ENCODE data around the gene ARPC4.
"Not testable (repeated sequence)": the region's sequence is repeated elsewhere in the genome, so short reads cannot be mapped to it uniquely, and the experiment has no call there.

Gene ARPC4

GRCh38 chr3:9852528-9852927, 59.6 kb downstream of the ARPC4 start:
- no peaks in the 10 kb centered on the region for H3K4me1 ChIP-seq (ENCODE audit: control insufficient read depth, insufficient read depth, low read length, unreplicated experiment)
- no peak overlapping the region for H3K4me3 ChIP-seq (ENCODE audit: low read depth, low read length)
- H2AFZ ChIP-seq (ENCODE audit: low read length, unreplicated experiment) = no peak overlapping the region
- H3K27ac ChIP-seq (ENCODE audit: low read depth, low read length) = no peak overlapping the region
- H3K79me2 ChIP-seq (ENCODE audit: control insufficient read depth, insufficient read depth, low read length, unreplicated experiment) = no peaks in the 10 kb centered on the region
- no peaks in the 10 kb centered on the region for H3K36me3 ChIP-seq (ENCODE audit: insufficient read depth, low read length)
- H3K27me3 ChIP-seq (ENCODE audit: insufficient read depth, low read length) = no peaks in the 10 kb centered on the region

GRCh38 chr3:9854291-9854940, 61.5 kb downstream of the ARPC4 start:
- H2AFZ ChIP-seq (ENCODE audit: low read length, unreplicated experiment); H3K27ac ChIP-seq (ENCODE audit: low read depth, low read length); H3K4me1 ChIP-seq (ENCODE audit: control insufficient read depth, insufficient read depth, low read length, unreplicated experiment); H3K79me2 ChIP-seq (ENCODE audit: control insufficient read depth, insufficient read depth, low read length, unreplicated experiment); H3K36me3 ChIP-seq (ENCODE audit: insufficient read depth, low read length); H3K4me3 ChIP-seq (ENCODE audit: low read depth, low read length); H3K27me3 ChIP-seq (ENCODE audit: insufficient read depth, low read length): not testable (repeated sequence)

GRCh38 chr3:9855594-9855993, 62.7 kb downstream of the ARPC4 start:
- H3K27ac ChIP-seq (ENCODE audit: low read depth, low read length) = no peak overlapping the region
- no peaks in the 10 kb centered on the region for H3K4me1 ChIP-seq (ENCODE audit: control insufficient read depth, insufficient read depth, low read length, unreplicated experiment)
- no peaks in the 10 kb centered on the region for H3K27me3 ChIP-seq (ENCODE audit: insufficient read depth, low read length)
- H2AFZ ChIP-seq (ENCODE audit: low read length, unreplicated experiment) = no peak overlapping the region
- no peaks in the 10 kb centered on the region for H3K79me2 ChIP-seq (ENCODE audit: control insufficient read depth, insufficient read depth, low read length, unreplicated experiment)
- H3K4me3 ChIP-seq (ENCODE audit: low read depth, low read length) = no peak overlapping the region
- no peaks in the 10 kb centered on the region for H3K36me3 ChIP-seq (ENCODE audit: insufficient read depth, low read length)

All from ACC112 (cell line).